Astrocyte (in vitro differentiated cells and primary cell): ENCODE measurements around the gene UBQLN1.

Experiments used
- CTCF ChIP-seq: IDR thresholded peaks from 2 replicates; pipeline ENCODE4 v1.5.1; 2011; ENCODE audit warnings: low read depth, mild to moderate bottlenecking, inconsistent platforms, low read length, moderate library complexity; ENCODE audit not compliant: insufficient read depth
- EZH2 ChIP-seq: IDR thresholded peaks from 2 replicates; pipeline ENCODE4 v1.6.1; 2012; ENCODE audit warnings: mild to moderate bottlenecking, low read length, inconsistent platforms; ENCODE audit not compliant: insufficient read depth

- TF ChIP-seq EZH2 (no peak), CTCF (no peak)
Observed at GRCh38 chr9:83749706-83750105, 41.9 kb upstream of the UBQLN1 start.
